GM21360 (cell line): Measurements from ENCODE around the gene GLIS1.

Source experiments
- ATAC-seq: cut with Tn5 transposase; IDR thresholded peaks from one replicate; pipeline ENCODE4 v1.9.1; 2021; ENCODE audit warnings: mild to moderate bottlenecking, moderate library complexity; ENCODE audit not compliant: unreplicated experiment

GLIS1 gene

GRCh38 chr1:53458634-53459033 is 280.3 kb downstream of the GLIS1 start:
- no peak for ATAC-seq
